Raji (cell line): ENCODE results near the gene GRIN2C.

Experiments used
- POLR2A ChIP-seq: IDR thresholded peaks from 2 replicates; pipeline ENCODE4 v1.6.1; 2011; ENCODE audit warnings: low read depth, low read length, control low read depth; ENCODE audit not compliant: insufficient read depth

GRIN2C gene

DNA sequence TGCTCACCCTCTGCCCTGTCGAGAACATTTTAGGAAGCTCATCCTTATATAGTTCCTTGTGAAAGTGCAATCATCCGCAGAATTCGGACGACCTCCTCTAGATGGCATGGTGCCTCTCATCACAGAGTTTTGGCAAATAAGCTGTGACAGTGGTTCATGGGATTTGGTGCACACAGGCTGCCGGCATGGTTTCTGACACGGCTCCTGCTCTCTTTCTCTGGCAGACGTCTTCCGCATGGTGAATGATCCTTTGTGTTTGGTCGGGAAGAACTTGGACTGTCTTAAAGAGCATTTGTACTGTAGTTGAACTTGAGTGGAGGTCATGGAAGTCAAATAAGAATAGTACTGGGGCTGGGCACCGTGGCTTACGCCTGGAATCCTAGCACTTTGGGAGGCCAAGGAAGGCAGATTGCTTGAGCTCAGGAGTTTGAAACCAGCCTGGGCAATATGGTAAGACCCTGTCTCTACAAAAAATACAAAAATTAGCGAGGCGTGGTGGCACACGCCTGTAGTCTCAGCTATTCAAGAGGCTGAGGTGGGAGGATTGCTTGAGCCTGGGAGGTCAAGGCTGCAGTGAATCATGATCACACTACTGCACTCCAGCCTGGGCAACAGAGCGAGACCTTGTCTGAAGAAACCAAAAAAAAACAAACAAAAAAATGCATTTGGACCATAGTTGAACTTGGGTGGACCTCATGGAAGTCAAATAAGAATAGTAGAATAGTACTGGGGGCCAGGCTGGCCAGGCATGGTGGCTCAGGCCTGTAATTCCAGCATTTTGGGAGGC lies 48.8 kb downstream of the GRIN2C start:
- no peak for TF ChIP-seq POLR2A

GRCh38 chr17:74808714-74809430 lies 50.8 kb downstream of the GRIN2C start:
- no peak for TF ChIP-seq POLR2A

- no peak for TF ChIP-seq POLR2A
Measured at GRCh38 chr17:74807925-74808324, 51.8 kb downstream of the GRIN2C start.

- TF ChIP-seq POLR2A: no peak
Measured at GRCh38 chr17:74807441-74807840, 52.2 kb downstream of the GRIN2C start.

GRCh38 chr17:74806334-74806733 lies 53.4 kb downstream of the GRIN2C start:
- TF ChIP-seq POLR2A: no peak

DNA sequence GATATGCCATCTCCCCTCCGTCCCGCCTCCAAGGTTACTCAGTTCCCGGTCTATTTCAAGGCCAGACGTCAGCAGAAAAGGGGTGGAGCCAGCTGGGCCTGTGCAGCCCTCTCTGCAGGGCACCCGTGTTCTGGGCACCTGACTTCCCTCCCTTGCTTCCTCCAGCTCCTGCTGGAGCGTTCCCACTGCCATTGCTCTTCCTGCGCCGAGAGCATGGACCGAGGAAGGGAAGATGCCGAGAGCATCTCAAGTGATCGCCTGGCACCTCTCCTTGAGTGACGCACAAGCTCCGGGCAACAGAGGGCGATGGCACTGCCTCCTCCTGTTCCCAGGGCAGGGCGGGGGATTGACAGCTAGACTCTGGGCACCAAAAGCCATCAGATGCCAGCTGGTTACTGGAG lies 54.1 kb downstream of the GRIN2C start:
- no peak for TF ChIP-seq POLR2A

GRCh38 chr17:74804683-74805082 lies 55.0 kb downstream of the GRIN2C start:
- no peak for TF ChIP-seq POLR2A

DNA sequence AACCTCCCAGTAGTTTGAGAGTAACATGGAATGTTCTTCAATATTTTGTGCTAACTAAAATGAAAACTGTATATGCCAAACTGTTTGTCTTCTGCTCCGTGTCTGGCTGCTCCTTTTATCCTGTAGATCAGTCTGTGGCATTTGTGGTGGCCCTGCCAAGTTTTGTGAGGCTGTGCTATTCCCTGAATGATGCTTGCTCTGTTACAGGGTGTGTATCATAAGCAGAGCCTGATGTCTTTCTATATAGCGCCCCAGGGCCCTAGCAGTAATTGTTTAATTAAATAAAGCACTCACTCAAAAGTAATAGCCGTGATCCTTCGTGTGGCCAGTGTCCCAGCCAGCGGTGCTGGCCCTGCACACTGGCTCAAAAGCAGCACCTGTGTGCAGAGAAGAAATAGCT lies 55.7 kb downstream of the GRIN2C start:
- TF ChIP-seq POLR2A: no peak

DNA sequence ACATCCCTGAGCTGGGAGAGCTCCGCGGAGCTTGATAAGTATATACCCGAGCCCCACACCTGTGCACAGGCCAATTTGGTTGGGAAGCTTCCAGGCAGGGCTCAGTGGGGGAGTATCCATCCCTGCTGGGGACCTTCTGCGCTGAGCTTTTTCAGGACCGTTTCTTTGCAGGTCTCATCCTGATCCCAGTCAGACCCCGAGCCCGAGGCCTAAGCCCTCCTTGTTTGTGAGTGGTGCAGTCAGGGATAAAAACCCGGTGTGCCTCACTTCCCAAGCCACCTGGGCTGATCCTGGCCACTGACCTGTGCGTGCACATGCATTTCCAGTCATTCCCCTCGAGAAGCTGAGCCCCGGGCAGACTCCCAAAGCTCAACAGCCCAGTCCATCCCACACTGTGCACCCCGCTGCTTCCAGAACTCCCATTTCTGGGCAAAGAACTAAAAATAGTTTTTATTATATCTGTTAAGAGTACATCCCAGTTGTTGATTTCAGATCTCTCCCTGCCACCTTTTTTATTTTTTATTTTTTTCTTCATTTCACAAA lies 56.2 kb downstream of the GRIN2C start:
- TF ChIP-seq POLR2A: no peak

DNA sequence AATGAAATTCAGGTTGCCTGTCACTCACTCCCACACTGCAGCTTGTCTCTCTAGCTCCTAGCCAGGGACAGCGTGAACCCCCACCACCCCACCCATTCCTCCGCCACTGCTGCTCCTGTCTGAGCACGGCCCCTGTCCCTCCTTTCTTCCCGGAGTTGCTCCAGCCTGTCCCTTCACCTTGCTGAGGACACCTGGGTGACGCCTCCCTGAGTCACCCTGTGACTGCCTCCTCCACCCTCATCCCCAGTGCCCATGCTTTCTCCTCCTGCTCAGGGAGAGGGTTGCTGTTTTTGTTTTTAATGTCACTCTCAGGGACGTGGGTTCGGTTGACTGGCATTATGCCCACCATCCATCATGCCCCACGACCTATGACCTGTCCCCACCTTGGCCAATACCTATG lies 57.8 kb downstream of the GRIN2C start:
- TF ChIP-seq POLR2A: no peak

DNA sequence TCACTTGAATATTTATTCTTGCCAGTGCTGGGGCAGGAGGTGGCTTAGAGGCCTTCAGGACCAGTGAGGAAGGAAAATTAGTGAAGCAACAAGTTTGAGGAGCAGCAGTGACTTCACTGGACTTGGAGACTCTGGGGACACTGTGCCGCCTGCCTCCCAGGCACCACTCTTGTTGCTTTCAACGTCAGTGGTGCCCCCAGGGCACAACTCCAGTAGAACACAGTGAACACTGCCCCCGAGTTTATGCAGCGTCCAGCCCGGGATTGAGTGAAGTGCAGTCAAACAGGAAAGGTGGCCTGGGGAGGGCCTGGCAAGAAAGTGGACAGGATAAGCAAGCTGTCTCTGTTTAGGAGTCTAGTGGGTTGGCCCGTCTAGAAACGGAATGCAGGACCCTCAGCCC lies 59.2 kb downstream of the GRIN2C start:
- no peak for TF ChIP-seq POLR2A

DNA sequence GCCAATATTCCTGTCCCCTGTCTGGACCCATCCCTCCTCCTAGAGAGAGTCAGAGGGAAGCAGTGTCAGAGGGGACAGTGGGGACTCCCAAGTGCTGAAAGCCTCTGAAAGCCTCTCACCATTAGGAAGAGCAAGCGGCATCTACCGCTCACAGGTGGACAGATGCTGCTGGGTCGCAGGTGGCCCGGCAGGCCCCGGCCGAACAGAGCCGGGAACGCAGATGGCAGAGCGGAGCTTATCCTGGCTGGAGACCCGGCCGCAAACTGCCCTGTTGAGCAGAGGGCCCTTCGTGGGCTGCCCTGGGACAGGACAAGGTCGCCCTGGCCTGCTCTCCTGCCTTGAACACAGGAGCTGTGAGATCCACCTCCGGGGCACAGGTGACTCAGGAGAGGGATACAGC lies 60.6 kb downstream of the GRIN2C start:
- no peak for TF ChIP-seq POLR2A

- TF ChIP-seq POLR2A: no peak
Measured at GRCh38 chr17:74798239-74798707, 61.4 kb downstream of the GRIN2C start.

DNA sequence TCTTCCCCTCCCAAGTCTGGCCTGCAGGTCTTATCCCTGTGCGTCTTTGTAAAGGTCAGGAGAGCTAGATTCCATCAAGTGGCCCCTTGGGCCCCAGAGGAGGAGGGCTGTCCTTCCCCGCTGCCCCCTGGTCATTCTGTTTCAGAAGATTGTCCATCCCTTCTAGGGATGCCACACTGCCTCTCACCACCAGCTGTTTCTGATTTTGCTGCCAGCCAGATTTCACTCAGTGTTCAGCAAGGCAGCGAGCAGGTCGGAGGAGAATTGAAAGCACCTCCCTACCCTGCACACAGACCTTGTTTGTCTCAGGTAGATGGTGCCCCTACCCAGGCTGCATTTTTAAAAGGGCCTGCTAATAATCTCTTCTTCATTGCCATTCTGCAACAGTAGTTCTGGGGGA lies 61.9 kb downstream of the GRIN2C start:
- TF ChIP-seq POLR2A: no peak

DNA sequence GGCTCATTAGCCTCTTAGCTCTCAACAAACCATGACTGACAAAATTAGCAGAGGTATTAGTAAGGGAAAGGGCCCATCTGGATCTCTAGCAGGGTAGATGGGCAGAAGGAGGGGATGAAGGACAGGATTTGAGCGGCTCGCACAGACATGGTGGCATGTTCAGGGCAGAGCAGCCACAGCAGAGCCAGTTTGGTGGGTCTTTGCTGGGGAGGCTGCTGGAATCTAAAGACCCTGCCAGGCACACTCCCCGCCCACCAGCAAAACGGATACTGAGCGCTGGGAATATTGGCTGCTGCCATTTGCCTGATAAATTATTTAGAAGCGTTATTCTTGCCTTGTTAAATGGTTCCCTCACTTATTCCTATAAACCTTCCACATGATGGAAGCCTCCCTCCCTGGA lies 62.8 kb downstream of the GRIN2C start:
- TF ChIP-seq POLR2A: no peak

- TF ChIP-seq POLR2A: no peak
Measured at GRCh38 chr17:74796211-74796610, 63.5 kb downstream of the GRIN2C start.
